ELR (cell line): Measurements from ENCODE around the gene NRGN.

ENCODE experiments used
- DNase-seq: peaks from one replicate; pipeline ENCODE4 v3.0.0-alpha.2; 2015; ENCODE audit warnings: low read depth

The NRGN gene

GRCh38 chr11:124740277-124740882, 638 bp downstream of the NRGN start:
- DNase-seq = peak; percentile 62

GRCh38 chr11:124742555-124742954, 2.8 kb downstream of the NRGN start:
- DNase-seq = no peak

- DNase-seq = no peak
Observed at GRCh38 chr11:124743050-124743449, 3.3 kb downstream of the NRGN start.

- DNase-seq = no peak
Observed at GRCh38 chr11:124745270-124745834, 5.6 kb downstream of the NRGN start.

GRCh38 chr11:124745835-124746620, 6.3 kb downstream of the NRGN start:
- DNase-seq = no peak

- DNase-seq = peak; percentile 92
Observed at GRCh38 chr11:124746621-124747243, 7.0 kb downstream of the NRGN start.

- no peak for DNase-seq
Observed at GRCh38 chr11:124747406-124748099, 7.8 kb downstream of the NRGN start.

- DNase-seq = no peak
Observed at GRCh38 chr11:124748100-124748418, 8.3 kb downstream of the NRGN start.

- DNase-seq = peak; percentile 88
Observed at GRCh38 chr11:124748481-124749343, 9.0 kb downstream of the NRGN start.

- DNase-seq = no peak
Observed at GRCh38 chr11:124749912-124750311, 10.2 kb downstream of the NRGN start.

GRCh38 chr11:124751391-124751740, 11.6 kb downstream of the NRGN start:
- DNase-seq = no peak

GRCh38 chr11:124751741-124752470, 12.2 kb downstream of the NRGN start, which contains the start of gene VSIG2:
Gene VSIG2 (minus strand): TSS chr11:124752255. CDS start chr11:124752137, 118 bp downstream.
- DNase-seq = no peak

- no peak for DNase-seq
Observed at GRCh38 chr11:124752471-124753102, 12.8 kb downstream of the NRGN start.

- DNase-seq = peak; percentile 32
Observed at GRCh38 chr11:124753205-124753604, 13.5 kb downstream of the NRGN start.

- no peak for DNase-seq
Observed at GRCh38 chr11:124753624-124754023, 13.9 kb downstream of the NRGN start.

GRCh38 chr11:124754309-124754708, 14.6 kb downstream of the NRGN start:
- DNase-seq = peak; percentile 60

- no peak for DNase-seq
Observed at GRCh38 chr11:124754710-124755109, 15.0 kb downstream of the NRGN start.

GRCh38 chr11:124756033-124756752, 16.5 kb downstream of the NRGN start:
- no peak for DNase-seq

GRCh38 chr11:124756753-124757227, 17.0 kb downstream of the NRGN start:
- DNase-seq = no peak
